Chondrocyte (in vitro differentiated cells): ENCODE data around the gene CHRM2. TPM values are rescaled to one million over a fixed set of nuclear protein-coding genes. Genes with fewer than 3 reads are reported as not detected.

Experiments used
- DNase-seq: peaks from one replicate; pipeline ENCODE4 v3.0.0; 2021; ENCODE audit warnings: mixed read lengths, low spot score
- H3K27ac Mint-ChIP-seq: one replicate; pipeline ENCODE4 v1.8.0; 2021; ENCODE audit warnings: mild to moderate bottlenecking, moderate library complexity, mixed read lengths; ENCODE audit not compliant: unreplicated experiment
- H3K27me3 Mint-ChIP-seq: 2 replicates; pipeline ENCODE4 v1.8.0; 2021; ENCODE audit warnings: low read depth, mixed read lengths
- H3K36me3 Mint-ChIP-seq: 2 replicates; pipeline ENCODE4 v1.8.0; 2021; ENCODE audit warnings: low read depth, mixed read lengths
- H3K4me1 Mint-ChIP-seq: 2 replicates; pipeline ENCODE4 v1.8.0; 2021; ENCODE audit warnings: low read depth, mild to moderate bottlenecking, mixed read lengths
- H3K4me3 Mint-ChIP-seq: one replicate; pipeline ENCODE4 v1.8.0; 2021; ENCODE audit warnings: mild to moderate bottlenecking, moderate library complexity, mixed read lengths; ENCODE audit not compliant: unreplicated experiment
- H3K9me3 Mint-ChIP-seq: 2 replicates; pipeline ENCODE4 v1.8.0; 2021; ENCODE audit warnings: low read depth, mixed read lengths
- CTCF ChIP-seq: fragments of 200-600 bp; sonication (generic); IDR thresholded peaks from 2 replicates; pipeline ENCODE4 v1.5.0; 2021; ENCODE audit warnings: antibody characterized with exemption, mild to moderate bottlenecking, moderate library complexity
- total RNA-seq: library from RNA; stranded (reverse); gene quantifications from 3 replicates; pipeline ENCODE4 v1.2.1, GENCODE V29; 2021

The CHRM2 gene
- total RNA-seq, 1 donor from 2014 or later, result not detected

GRCh38 chr7:136940917-136941316 is 72.5 kb downstream of the CHRM2 start:
- no peaks in the 10 kb centered on the region for H3K36me3 Mint-ChIP-seq
- no peaks in the 10 kb centered on the region for H3K9me3 Mint-ChIP-seq
- DNase-seq, result no peak
- no peaks in the 10 kb centered on the region for H3K4me1 Mint-ChIP-seq
- no peak overlapping the region for H3K27ac Mint-ChIP-seq
- H3K27me3 Mint-ChIP-seq, result no peaks in the 10 kb centered on the region
- no peak for TF ChIP-seq CTCF
- no peak overlapping the region for H3K4me3 Mint-ChIP-seq

- H3K27me3 Mint-ChIP-seq, result no peaks in the 10 kb centered on the region
- peaks cover 2% of the 10 kb centered on the region for H3K4me1 Mint-ChIP-seq
- no peak for DNase-seq
- H3K9me3 Mint-ChIP-seq, result no peaks in the 10 kb centered on the region
- no peak for TF ChIP-seq CTCF
- H3K4me3 Mint-ChIP-seq, result no peak overlapping the region
- H3K36me3 Mint-ChIP-seq, result no peaks in the 10 kb centered on the region
- no peak overlapping the region for H3K27ac Mint-ChIP-seq
Observed at GRCh38 chr7:136941816-136942215, 73.4 kb downstream of the CHRM2 start.

GRCh38 chr7:136942401-136942800 is 73.9 kb downstream of the CHRM2 start:
- Mint-ChIP-seq H3K27me3 (no peaks in the 10 kb centered on the region), H3K4me3 (no peak overlapping the region), H3K36me3 (no peaks in the 10 kb centered on the region), H3K9me3 (no peaks in the 10 kb centered on the region), H3K27ac (no peak overlapping the region), H3K4me1 (peaks cover 5% of the 10 kb centered on the region)
- DNase-seq, result no peak
- TF ChIP-seq CTCF, result no peak

- Mint-ChIP-seq H3K27ac (no peak overlapping the region), H3K36me3 (no peaks in the 10 kb centered on the region), H3K9me3 (no peaks in the 10 kb centered on the region), H3K4me3 (no peak overlapping the region), H3K27me3 (no peaks in the 10 kb centered on the region), H3K4me1 (peaks cover 5% of the 10 kb centered on the region)
- DNase-seq, result no peak
- no peak for TF ChIP-seq CTCF
Observed at GRCh38 chr7:136942994-136943393, 74.5 kb downstream of the CHRM2 start.

- no peak for DNase-seq
- Mint-ChIP-seq H3K4me3 (no peak overlapping the region), H3K27ac (no peak overlapping the region), H3K9me3 (no peaks in the 10 kb centered on the region), H3K4me1 (peaks cover 5% of the 10 kb centered on the region), H3K36me3 (no peaks in the 10 kb centered on the region), H3K27me3 (no peaks in the 10 kb centered on the region)
- TF ChIP-seq CTCF, result no peak
Observed at GRCh38 chr7:136947347-136947746, 78.9 kb downstream of the CHRM2 start.
